ENCODE data around the gene PTHLH. TPM values are rescaled to one million over a fixed set of nuclear protein-coding genes. Genes with fewer than 3 reads are reported as not detected.

PTHLH gene
- total RNA-seq, 1 experiment from 2014 or later: 2.2 TPM

DNA sequence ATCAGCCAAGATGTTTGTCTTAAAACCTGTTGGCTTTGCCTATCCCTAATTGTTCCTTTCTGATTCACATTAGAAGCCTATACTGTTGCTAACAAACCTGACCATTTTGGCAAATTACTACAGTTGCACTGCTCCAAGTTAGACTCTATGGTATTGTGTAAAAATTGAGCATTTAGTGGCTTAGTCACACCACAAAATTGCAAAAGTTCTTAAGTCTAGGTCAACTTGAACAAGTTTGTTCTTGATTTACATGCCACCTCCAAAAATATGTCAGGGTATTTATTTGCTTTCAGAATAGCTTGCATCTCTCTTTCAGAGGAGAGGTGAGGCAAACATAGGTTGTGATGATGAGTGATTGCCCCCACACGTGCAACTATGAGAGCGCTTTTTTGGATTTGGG, 27.0 kb upstream of the PTHLH start:
- H3K4me1 ChIP-seq (ENCODE audit: control insufficient read depth, insufficient read depth, low read length): no peaks in the 10 kb centered on the region
- intact Hi-C loops (cut with micrococcal nuclease; ENCODE audit: unreplicated experiment) (no loop called here), in situ Hi-C loops (cut with HindIII; ENCODE audit: low pct_unique_long_range_greater_than_20kb, low sequenced_read_pairs) (no loop called here)
- no TSS peak for BruUV-seq (replicated peaks)
- no peak overlapping the region for H3K4me3 ChIP-seq (ENCODE audit: low read depth in 2 of 2, low read length in 2 of 2)
- no peaks in the 10 kb centered on the region for H3K36me3 ChIP-seq (ENCODE audit: control insufficient read depth, insufficient read depth, low read length)
- no peaks in the 10 kb centered on the region for H3K9me3 ChIP-seq (ENCODE audit: control insufficient read depth, insufficient read depth, low read depth, low read length)
- TF ChIP-seq POLR2AphosphoS5 (IDR thresholded peaks at IDR 0.05; ENCODE audit: low read depth, low read length): no peak
- no peak for TF ChIP-seq SIN3A (IDR thresholded peaks at IDR 0.05; ENCODE audit: borderline replicate concordance, insufficient read depth, low read depth, low read length)
- TF ChIP-seq, protein P1, sequence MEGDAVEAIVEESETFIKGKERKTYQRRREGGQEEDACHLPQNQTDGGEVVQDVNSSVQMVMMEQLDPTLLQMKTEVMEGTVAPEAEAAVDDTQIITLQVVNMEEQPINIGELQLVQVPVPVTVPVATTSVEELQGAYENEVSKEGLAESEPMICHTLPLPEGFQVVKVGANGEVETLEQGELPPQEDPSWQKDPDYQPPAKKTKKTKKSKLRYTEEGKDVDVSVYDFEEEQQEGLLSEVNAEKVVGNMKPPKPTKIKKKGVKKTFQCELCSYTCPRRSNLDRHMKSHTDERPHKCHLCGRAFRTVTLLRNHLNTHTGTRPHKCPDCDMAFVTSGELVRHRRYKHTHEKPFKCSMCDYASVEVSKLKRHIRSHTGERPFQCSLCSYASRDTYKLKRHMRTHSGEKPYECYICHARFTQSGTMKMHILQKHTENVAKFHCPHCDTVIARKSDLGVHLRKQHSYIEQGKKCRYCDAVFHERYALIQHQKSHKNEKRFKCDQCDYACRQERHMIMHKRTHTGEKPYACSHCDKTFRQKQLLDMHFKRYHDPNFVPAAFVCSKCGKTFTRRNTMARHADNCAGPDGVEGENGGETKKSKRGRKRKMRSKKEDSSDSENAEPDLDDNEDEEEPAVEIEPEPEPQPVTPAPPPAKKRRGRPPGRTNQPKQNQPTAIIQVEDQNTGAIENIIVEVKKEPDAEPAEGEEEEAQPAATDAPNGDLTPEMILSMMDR (IDR thresholded peaks at IDR 0.05): no peak
- no peak overlapping the region for H3K27ac ChIP-seq (ENCODE audit: low read length)
- CTCF ChIA-PET: no interaction called here
- no peaks in the 10 kb centered on the region for H3K27me3 ChIP-seq (ENCODE audit: control insufficient read depth, insufficient read depth, low read length)
- POLR2A ChIA-PET: no interaction called here
- DNase-seq (ENCODE audit: low read depth, low spot score): no peak
- ATAC-seq: no peak

DNA sequence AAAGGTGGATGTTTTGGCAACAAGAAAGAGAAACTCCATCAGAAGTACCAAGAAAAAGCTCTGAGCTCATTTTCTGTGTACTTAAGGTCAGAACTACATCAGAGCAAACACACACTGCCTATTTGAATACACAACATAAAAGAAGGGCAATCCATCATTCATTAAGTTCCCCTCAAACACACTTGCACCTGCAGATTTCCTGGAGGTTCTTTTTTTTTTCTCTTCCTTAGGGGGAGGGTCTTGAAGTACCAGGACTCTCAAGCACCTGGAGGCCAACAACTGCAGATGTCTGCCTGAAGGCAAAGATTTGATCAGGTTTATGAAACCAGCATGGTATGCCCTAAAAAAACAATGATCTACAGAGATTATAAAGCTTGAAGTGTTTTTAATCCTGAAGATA, 26.1 kb upstream of the PTHLH start:
- no peaks in the 10 kb centered on the region for H3K36me3 ChIP-seq (ENCODE audit: control insufficient read depth, insufficient read depth, low read length)
- H3K4me1 ChIP-seq (ENCODE audit: control insufficient read depth, insufficient read depth, low read length): no peaks in the 10 kb centered on the region
- in situ Hi-C loops (cut with HindIII; ENCODE audit: low pct_unique_long_range_greater_than_20kb, low sequenced_read_pairs): no loop called here
- no peaks in the 10 kb centered on the region for H3K27me3 ChIP-seq (ENCODE audit: control insufficient read depth, insufficient read depth, low read length)
- TF ChIP-seq, protein P1 (IDR thresholded peaks at IDR 0.05): no peak
- no peak for TF ChIP-seq TCF7L2 (IDR thresholded peaks at IDR 0.05; ENCODE audit: low read depth, low read length)
- TF ChIP-seq, protein P2, sequence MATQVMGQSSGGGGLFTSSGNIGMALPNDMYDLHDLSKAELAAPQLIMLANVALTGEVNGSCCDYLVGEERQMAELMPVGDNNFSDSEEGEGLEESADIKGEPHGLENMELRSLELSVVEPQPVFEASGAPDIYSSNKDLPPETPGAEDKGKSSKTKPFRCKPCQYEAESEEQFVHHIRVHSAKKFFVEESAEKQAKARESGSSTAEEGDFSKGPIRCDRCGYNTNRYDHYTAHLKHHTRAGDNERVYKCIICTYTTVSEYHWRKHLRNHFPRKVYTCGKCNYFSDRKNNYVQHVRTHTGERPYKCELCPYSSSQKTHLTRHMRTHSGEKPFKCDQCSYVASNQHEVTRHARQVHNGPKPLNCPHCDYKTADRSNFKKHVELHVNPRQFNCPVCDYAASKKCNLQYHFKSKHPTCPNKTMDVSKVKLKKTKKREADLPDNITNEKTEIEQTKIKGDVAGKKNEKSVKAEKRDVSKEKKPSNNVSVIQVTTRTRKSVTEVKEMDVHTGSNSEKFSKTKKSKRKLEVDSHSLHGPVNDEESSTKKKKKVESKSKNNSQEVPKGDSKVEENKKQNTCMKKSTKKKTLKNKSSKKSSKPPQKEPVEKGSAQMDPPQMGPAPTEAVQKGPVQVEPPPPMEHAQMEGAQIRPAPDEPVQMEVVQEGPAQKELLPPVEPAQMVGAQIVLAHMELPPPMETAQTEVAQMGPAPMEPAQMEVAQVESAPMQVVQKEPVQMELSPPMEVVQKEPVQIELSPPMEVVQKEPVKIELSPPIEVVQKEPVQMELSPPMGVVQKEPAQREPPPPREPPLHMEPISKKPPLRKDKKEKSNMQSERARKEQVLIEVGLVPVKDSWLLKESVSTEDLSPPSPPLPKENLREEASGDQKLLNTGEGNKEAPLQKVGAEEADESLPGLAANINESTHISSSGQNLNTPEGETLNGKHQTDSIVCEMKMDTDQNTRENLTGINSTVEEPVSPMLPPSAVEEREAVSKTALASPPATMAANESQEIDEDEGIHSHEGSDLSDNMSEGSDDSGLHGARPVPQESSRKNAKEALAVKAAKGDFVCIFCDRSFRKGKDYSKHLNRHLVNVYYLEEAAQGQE (IDR thresholded peaks at IDR 0.05; ENCODE audit: insufficient read depth in 1 of 2, low read depth in 2 of 2, low read length in 1 of 2): no peak
- no peak for TF ChIP-seq POLR2AphosphoS5 (IDR thresholded peaks at IDR 0.05; ENCODE audit: low read depth, low read length)
- TF ChIP-seq SIN3A (IDR thresholded peaks at IDR 0.05; ENCODE audit: borderline replicate concordance, insufficient read depth, low read depth, low read length): no peak
- intact Hi-C loops (cut with micrococcal nuclease; ENCODE audit: unreplicated experiment): no loop called here
- no peak overlapping the region for H3K4me3 ChIP-seq (ENCODE audit: low read depth in 2 of 2, low read length in 2 of 2)
- no peaks in the 10 kb centered on the region for H3K9me3 ChIP-seq (ENCODE audit: control insufficient read depth, insufficient read depth, low read depth, low read length)
- no peak overlapping the region for H3K27ac ChIP-seq (ENCODE audit: low read length)
- no TSS peak for BruUV-seq (replicated peaks)
- no peak for ATAC-seq
- DNase-seq (ENCODE audit: low read depth, low spot score): no peak
- CTCF ChIA-PET: interaction anchor here (0.7 kb wide), 1 partner anchor 28 kb away, joined by 3 read pairs; no protein-coding TSS in a partner anchor
- POLR2A ChIA-PET: no interaction called here

All from Panc1 (cell line).